Measurements from ENCODE around the gene NFASC.

NFASC gene

GRCh38 chr1:204920511-204920910 is 49.8 kb downstream of the NFASC start:
- no peak for TF ChIP-seq CTCF (conservative IDR thresholded peaks at IDR 0.05; ENCODE audit: control insufficient read depth, insufficient read depth, low read depth, low read length)
- no peak overlapping the region for H3K4me3 ChIP-seq (ENCODE audit: control insufficient read depth, low read depth, low read length)
- DNase-seq (ENCODE audit: low read depth): no peak

GRCh38 chr1:204920967-204921366 is 50.3 kb downstream of the NFASC start:
- H3K4me3 ChIP-seq (ENCODE audit: control insufficient read depth, low read depth, low read length): no peak overlapping the region
- no peak for DNase-seq (ENCODE audit: low read depth)
- no peak for TF ChIP-seq CTCF (conservative IDR thresholded peaks at IDR 0.05; ENCODE audit: control insufficient read depth, insufficient read depth, low read depth, low read length)

- no peak for DNase-seq (ENCODE audit: low read depth)
- H3K4me3 ChIP-seq (ENCODE audit: control insufficient read depth, low read depth, low read length): no peak overlapping the region
- no peak for TF ChIP-seq CTCF (conservative IDR thresholded peaks at IDR 0.05; ENCODE audit: control insufficient read depth, insufficient read depth, low read depth, low read length)
These were observed 51.3 kb downstream of the NFASC start for GRCh38 chr1:204921855-204922516.

- DNase-seq (ENCODE audit: low read depth): no peak
- TF ChIP-seq CTCF (conservative IDR thresholded peaks at IDR 0.05; ENCODE audit: control insufficient read depth, insufficient read depth, low read depth, low read length): no peak
- H3K4me3 ChIP-seq (ENCODE audit: control insufficient read depth, low read depth, low read length): no peak overlapping the region
These were observed 52.5 kb downstream of the NFASC start for GRCh38 chr1:204923201-204923600.

- TF ChIP-seq CTCF (conservative IDR thresholded peaks at IDR 0.05; ENCODE audit: control insufficient read depth, insufficient read depth, low read depth, low read length): no peak
- no peak for DNase-seq (ENCODE audit: low read depth)
- no peak overlapping the region for H3K4me3 ChIP-seq (ENCODE audit: control insufficient read depth, low read depth, low read length)
These were observed 53.0 kb downstream of the NFASC start for GRCh38 chr1:204923626-204924012.

GRCh38 chr1:204924013-204924759 is 53.5 kb downstream of the NFASC start:
- no peak overlapping the region for H3K4me3 ChIP-seq (ENCODE audit: control insufficient read depth, low read depth, low read length)
- no peak for TF ChIP-seq CTCF (conservative IDR thresholded peaks at IDR 0.05; ENCODE audit: control insufficient read depth, insufficient read depth, low read depth, low read length)
- no peak for DNase-seq (ENCODE audit: low read depth)

Measured in fibroblast of mammary gland (primary cell).